Type B pancreatic cell (in vitro differentiated cells): ENCODE data around the gene OTUD1. TPM values are rescaled to one million over a fixed set of nuclear protein-coding genes. Genes with fewer than 3 reads are reported as not detected.

ENCODE experiments used
- DNase-seq: peaks from one replicate; pipeline ENCODE4 v3.0.0; 2021; ENCODE audit warnings: mixed read lengths; ENCODE audit not compliant: unreplicated experiment; ENCODE audit errors: extremely low spot score
- H3K27ac Mint-ChIP-seq: 2 replicates; pipeline ENCODE4 v1.8.0; 2021; ENCODE audit warnings: mild to moderate bottlenecking, mixed read lengths
- H3K27me3 Mint-ChIP-seq: 2 replicates; pipeline ENCODE4 v1.8.0; 2021; ENCODE audit warnings: mixed read lengths
- H3K36me3 Mint-ChIP-seq: 2 replicates; pipeline ENCODE4 v1.8.0; 2021; ENCODE audit warnings: mixed read lengths
- H3K4me1 Mint-ChIP-seq: one replicate; pipeline ENCODE4 v1.8.0; 2021; ENCODE audit warnings: mixed read lengths; ENCODE audit not compliant: unreplicated experiment
- H3K4me3 Mint-ChIP-seq: 2 replicates; pipeline ENCODE4 v1.8.0; 2021; ENCODE audit warnings: mild to moderate bottlenecking, mixed read lengths
- H3K9me3 Mint-ChIP-seq: 2 replicates; pipeline ENCODE4 v1.8.0; 2021; ENCODE audit warnings: mixed read lengths
- total RNA-seq: library from RNA; stranded (reverse); gene quantifications from 2 replicates; pipeline ENCODE4 v1.2.1, GENCODE V29; 2021; ENCODE audit warnings: low replicate concordance
- TF ChIP-seq, protein P1 (sequence below): fragments of 200-600 bp; sonication (generic); conservative IDR thresholded peaks from 2 replicates; pipeline ENCODE4 v1.5.0; 2021; ENCODE audit warnings: antibody characterized with exemption, mild to moderate bottlenecking

The OTUD1 gene
- total RNA-seq, 1 donor from 2014 or later: 20.9 TPM

DNA sequence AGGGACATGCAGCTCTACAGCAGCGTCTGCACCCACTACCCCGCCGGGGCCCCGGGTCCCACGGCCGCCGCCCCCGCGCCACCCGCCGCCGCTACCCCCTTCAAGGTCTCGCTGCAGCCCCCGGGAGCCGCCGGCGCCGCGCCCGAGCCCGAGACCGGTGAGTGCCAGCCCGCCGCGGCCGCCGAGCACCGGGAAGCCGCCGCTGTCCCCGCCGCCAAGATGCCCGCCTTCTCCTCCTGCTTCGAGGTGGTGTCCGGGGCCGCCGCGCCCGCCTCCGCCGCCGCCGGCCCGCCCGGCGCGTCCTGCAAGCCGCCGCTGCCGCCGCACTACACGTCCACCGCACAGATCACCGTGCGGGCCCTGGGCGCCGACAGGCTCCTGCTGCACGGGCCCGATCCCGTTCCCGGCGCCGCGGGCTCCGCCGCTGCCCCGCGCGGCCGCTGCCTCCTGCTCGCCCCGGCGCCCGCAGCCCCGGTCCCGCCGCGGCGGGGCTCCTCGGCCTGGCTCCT, 631 bp downstream of the OTUD1 start:
- Mint-ChIP-seq H3K27ac (no peak overlapping the region), H3K36me3 (peaks cover 4% of the 10 kb centered on the region)
- DNase-seq: no peak

DNA sequence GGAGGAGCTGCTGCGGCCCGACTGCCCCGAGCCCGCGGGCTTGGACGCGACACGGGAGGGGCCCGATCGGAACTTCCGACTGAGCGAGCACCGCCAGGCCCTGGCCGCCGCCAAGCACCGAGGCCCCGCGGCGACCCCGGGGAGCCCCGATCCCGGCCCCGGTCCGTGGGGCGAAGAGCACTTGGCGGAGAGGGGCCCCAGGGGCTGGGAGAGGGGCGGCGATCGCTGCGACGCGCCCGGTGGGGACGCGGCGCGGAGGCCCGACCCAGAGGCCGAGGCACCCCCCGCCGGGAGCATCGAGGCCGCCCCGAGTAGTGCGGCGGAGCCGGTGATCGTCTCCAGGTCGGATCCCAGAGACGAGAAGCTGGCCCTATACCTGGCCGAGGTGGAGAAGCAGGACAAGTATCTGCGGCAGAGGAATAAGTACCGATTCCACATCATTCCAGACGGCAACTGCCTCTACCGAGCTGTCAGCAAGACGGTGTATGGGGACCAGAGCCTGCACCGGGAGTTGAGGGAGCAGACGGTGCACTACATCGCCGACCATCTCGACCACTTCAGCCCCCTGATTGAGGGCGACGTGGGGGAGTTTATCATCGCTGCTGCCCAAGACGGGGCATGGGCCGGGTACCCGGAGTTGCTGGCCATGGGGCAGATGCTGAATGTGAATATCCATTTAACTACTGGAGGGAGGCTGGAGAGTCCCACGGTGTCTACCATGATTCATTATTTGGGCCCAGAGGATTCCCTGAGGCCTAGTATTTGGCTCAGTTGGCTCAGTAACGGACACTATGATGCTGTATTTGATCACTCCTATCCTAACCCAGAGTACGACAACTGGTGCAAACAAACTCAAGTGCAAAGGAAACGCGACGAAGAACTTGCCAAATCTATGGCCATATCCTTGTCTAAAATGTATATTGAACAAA, 1.4 kb downstream of the OTUD1 start:
- peak overlapping the region; percentile 92 for H3K27ac Mint-ChIP-seq
- peaks cover 22% of the 10 kb centered on the region for H3K4me1 Mint-ChIP-seq
- peaks cover 4% of the 10 kb centered on the region for H3K36me3 Mint-ChIP-seq
- no peaks in the 10 kb centered on the region for H3K27me3 Mint-ChIP-seq
- H3K4me3 Mint-ChIP-seq: peak overlapping the region; percentile 91
- peak; percentile 70 for DNase-seq
- TF ChIP-seq, protein P1, sequence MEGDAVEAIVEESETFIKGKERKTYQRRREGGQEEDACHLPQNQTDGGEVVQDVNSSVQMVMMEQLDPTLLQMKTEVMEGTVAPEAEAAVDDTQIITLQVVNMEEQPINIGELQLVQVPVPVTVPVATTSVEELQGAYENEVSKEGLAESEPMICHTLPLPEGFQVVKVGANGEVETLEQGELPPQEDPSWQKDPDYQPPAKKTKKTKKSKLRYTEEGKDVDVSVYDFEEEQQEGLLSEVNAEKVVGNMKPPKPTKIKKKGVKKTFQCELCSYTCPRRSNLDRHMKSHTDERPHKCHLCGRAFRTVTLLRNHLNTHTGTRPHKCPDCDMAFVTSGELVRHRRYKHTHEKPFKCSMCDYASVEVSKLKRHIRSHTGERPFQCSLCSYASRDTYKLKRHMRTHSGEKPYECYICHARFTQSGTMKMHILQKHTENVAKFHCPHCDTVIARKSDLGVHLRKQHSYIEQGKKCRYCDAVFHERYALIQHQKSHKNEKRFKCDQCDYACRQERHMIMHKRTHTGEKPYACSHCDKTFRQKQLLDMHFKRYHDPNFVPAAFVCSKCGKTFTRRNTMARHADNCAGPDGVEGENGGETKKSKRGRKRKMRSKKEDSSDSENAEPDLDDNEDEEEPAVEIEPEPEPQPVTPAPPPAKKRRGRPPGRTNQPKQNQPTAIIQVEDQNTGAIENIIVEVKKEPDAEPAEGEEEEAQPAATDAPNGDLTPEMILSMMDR: no peak
- no peaks in the 10 kb centered on the region for H3K9me3 Mint-ChIP-seq

More for the DNA sequence above, 631 bp downstream of the OTUD1 start:
- Mint-ChIP-seq H3K4me1 (peaks cover 19% of the 10 kb centered on the region), H3K27me3 (no peaks in the 10 kb centered on the region), H3K4me3 (no peak overlapping the region), H3K9me3 (no peaks in the 10 kb centered on the region)
- TF ChIP-seq, protein P1: no peak

DNA sequence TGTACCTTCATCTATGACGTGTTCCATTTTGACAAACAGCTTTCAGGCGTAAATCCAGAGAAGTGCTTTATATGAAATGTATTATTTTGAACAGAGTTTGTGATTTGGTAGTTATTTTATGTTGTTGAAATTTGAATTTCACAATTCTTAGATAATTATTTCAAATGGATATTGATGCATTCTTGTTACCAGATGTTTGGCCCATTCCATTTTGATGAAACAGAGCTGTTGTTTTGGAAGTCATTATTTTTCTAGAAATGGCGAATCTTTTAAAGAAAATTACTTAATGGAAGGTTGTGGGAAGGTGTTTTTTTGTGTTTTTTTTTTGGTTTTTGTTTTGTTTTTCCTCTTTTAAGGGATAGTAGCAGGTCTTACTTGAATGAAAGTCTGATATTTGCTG, 2.4 kb downstream of the OTUD1 start:
- Mint-ChIP-seq H3K36me3 (peaks cover 4% of the 10 kb centered on the region), H3K27me3 (no peaks in the 10 kb centered on the region), H3K9me3 (no peaks in the 10 kb centered on the region), H3K4me3 (peak overlapping the region; percentile 91), H3K27ac (peak overlapping the region; percentile 92), H3K4me1 (peaks cover 27% of the 10 kb centered on the region)
- TF ChIP-seq, protein P1: no peak
- DNase-seq: no peak

DNA sequence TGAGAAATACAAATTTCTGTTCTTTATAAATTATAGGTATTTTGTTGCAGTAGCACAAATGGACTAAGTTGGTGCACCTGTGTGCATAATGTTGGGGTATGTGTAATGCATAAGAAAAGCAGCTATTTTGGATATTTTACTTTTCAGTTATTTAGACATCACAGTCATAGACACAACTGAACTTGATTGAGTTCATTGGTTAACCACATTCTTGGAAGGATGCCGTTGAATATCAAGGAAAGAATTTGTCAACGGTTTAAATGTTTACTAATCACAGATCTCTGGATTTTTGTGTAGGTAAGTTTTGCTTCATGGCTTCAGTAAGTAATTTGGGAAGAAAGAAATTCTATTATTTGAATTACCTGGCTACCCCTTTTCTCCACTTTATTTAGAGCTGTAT, 4.1 kb downstream of the OTUD1 start:
- TF ChIP-seq, protein P1: no peak
- no peak for DNase-seq
- H3K36me3 Mint-ChIP-seq: peaks cover 4% of the 10 kb centered on the region
- no peaks in the 10 kb centered on the region for H3K27me3 Mint-ChIP-seq
- no peaks in the 10 kb centered on the region for H3K9me3 Mint-ChIP-seq
- H3K4me3 Mint-ChIP-seq: peak overlapping the region; percentile 75
- peaks cover 31% of the 10 kb centered on the region for H3K4me1 Mint-ChIP-seq
- no peak overlapping the region for H3K27ac Mint-ChIP-seq

DNA sequence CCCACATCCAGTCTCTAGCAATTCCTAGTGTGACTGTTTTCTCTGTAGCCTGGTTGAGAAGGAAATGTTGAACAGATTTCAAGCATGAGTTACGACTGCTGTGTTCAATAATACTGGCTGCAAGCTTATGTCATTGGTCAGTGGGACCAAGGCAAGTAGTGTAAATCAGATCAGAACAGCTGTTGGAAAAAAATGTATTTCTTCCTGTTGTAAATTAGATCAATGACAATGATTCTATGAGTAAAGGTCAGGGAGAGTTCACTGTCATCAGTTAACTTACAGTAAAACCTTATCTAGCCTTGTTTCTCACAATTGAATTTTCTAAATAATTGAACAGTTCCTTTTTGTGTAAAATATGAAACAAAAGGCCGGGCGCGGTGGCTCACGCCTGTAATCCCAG, 6.7 kb downstream of the OTUD1 start:
- TF ChIP-seq, protein P1: no peak
- Mint-ChIP-seq H3K27ac (peak overlapping the region; percentile 14), H3K4me3 (peak overlapping the region; percentile 29), H3K27me3 (no peaks in the 10 kb centered on the region), H3K36me3 (peaks cover 4% of the 10 kb centered on the region), H3K4me1 (peaks cover 34% of the 10 kb centered on the region), H3K9me3 (no peaks in the 10 kb centered on the region)
- no peak for DNase-seq
